22Rv1 (cell line): ENCODE results near the gene GMDS.

Experiments used
- ZFX ChIP-seq: fragments of 450-650 bp; IDR thresholded peaks from 2 replicates; pipeline ENCODE4 v1.6.1; 2017; ENCODE audit warnings: antibody characterized with exemption, borderline replicate concordance
- TF ChIP-seq, protein P1 (sequence below): fragments of 450-650 bp; IDR thresholded peaks from 2 replicates; pipeline ENCODE4 v1.5.1; 2017; ENCODE audit warnings: mild to moderate bottlenecking

DNA sequence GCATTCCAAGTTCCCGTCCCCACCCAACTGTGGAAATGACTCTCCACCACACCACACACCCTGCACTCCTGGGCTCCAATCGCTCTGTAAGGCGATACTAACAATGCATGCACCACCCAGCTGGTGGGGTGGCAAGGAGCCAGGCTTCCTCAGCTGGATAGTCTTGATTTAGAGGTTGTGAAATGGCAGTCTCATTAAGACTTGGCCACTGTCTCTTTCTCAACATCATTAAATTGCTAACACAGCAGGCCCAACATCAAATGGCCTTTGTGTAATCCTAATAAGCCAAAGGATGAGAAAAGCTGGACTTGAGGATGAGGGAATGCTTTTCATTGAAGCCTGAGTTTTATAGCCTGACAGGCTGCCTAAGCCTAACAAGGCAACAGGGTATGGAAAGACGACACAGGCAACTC, 223.7 kb downstream of the GMDS start:
- TF ChIP-seq, protein P1, sequence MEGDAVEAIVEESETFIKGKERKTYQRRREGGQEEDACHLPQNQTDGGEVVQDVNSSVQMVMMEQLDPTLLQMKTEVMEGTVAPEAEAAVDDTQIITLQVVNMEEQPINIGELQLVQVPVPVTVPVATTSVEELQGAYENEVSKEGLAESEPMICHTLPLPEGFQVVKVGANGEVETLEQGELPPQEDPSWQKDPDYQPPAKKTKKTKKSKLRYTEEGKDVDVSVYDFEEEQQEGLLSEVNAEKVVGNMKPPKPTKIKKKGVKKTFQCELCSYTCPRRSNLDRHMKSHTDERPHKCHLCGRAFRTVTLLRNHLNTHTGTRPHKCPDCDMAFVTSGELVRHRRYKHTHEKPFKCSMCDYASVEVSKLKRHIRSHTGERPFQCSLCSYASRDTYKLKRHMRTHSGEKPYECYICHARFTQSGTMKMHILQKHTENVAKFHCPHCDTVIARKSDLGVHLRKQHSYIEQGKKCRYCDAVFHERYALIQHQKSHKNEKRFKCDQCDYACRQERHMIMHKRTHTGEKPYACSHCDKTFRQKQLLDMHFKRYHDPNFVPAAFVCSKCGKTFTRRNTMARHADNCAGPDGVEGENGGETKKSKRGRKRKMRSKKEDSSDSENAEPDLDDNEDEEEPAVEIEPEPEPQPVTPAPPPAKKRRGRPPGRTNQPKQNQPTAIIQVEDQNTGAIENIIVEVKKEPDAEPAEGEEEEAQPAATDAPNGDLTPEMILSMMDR, result no peak
- no peak for TF ChIP-seq ZFX
